Left renal pelvis (tissue), 4 donors: ENCODE measurements around the gene GTF2IRD1. TPM values are rescaled to one million over a fixed set of nuclear protein-coding genes. Genes with fewer than 3 reads are reported as not detected.
"Not testable (repeated sequence)": the region's sequence is repeated elsewhere in the genome, so short reads cannot be mapped to it uniquely, and the experiment has no call there.

ENCODE experiments used
- DNase-seq, 4 donors: peaks; one replicate each; pipeline ENCODE4 v3.0.0-alpha.2; 2013; ENCODE audit warnings: low read depth in 4 of 4, low spot score in 3 of 4
- polyA plus RNA-seq, 4 donors: library from polyadenylated mRNA; unstranded; fragments of 120-200 nt; gene quantifications; one replicate each; pipeline ENCODE4 v1.2.1, GENCODE V29; 2013; ENCODE audit not compliant: insufficient read length in 4 of 4

The GTF2IRD1 gene
- polyA plus RNA-seq, 4 donors: 35.2 to 60.0 (median 50.9) TPM

DNA sequence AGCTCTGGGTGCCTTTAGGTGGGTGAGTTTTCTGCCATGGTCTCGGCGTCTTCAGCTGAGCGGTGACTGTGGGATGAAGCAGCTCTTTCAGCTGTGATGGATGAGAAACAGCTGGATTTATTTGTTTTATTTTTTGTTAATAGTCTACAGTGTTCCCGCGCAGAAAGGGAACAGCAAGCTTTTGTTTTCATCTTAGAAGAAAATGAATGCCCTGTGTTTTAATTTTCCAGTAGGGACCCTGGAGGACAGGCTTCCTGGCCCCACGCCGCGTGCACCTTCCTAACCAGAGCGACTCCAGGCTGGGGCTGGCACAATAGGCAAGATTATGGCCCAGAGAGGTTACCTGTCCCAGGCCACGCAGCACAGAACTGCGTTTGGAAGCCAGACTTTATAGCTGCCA is 57.6 kb downstream of the GTF2IRD1 start:
- no peak for DNase-seq

DNA sequence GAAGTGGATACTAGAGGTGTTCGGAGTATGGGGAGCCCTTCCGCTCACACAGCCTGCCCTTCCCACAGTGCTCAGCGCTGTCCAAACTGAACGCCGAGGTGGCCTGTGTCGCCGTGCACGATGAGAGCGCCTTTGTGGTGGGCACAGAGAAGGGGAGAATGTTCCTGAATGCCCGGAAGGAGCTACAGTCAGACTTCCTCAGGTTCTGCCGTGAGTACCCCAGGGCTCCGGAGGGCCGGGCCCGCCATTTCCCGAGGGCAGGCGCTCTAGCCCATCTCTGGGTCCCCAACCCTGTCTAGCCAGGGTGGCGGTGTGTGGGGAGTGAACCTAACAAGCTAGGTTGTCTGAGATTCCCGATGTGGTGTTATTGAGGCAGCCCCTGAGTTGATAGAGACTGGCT is 59.1 kb downstream of the GTF2IRD1 start:
- DNase-seq: no peak

DNA sequence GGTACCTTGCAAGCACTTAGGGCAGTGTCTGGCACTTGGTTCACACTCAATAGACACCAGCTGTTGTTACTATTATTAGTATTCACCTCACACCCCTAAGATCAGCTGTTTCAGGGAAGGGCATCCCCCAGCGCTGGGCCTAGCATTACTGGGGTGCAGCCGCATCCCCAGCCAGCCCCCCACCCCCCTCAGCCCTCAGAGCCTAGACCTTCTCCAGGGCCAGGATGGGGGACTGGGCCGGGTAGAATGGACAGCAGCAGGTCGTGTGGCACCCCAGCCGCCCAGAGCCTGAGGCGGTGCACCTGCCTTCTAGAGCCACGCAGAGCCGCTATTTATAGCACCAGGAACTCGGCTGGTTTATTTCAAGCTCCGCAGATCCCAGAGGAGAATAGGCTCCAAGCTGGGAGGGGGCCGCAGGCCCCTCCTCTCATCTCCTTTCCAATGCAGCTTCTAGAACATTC is 60.5 kb downstream of the GTF2IRD1 start:
- DNase-seq: no peak

DNA sequence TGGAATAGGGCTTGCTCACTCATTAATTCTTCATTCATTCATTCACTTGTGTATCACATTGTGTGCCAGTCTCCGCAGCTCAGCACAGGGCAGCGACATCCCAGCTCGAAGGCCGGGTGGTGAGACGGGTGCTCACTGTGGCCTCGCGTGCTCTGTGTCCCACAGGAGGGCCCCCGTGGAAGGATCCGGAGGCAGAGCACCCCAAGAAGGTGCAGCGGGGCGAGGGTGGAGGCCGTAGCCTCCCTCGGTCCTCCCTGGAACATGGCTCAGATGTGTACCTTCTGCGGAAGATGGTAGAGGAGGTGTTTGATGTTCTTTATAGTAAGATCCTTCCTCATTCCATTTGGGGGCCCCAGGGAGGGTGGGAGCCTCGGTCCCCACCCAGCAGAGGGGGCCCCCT is 61.6 kb downstream of the GTF2IRD1 start:
- DNase-seq: no peak

DNA sequence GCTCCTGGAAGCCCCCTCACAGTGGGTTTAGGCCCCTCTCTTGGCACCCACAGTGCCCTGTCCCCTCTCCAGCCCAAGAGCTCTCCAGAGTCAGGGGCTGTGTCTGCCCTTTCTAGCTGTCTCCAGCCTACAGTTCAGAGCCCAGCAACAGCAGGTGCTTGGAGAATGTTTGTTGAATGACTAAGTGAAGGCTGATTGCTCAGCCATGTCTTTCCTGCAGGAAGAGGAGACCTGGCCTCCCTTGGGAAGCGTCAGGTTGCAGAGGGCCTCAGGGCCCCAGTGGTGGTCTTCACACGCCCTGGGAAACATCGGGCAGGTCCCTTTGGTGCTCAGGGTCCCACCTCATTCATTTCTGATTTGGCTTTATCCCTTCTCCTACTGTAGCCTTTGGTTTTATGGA is 62.5 kb downstream of the GTF2IRD1 start:
- no peak for DNase-seq

DNA sequence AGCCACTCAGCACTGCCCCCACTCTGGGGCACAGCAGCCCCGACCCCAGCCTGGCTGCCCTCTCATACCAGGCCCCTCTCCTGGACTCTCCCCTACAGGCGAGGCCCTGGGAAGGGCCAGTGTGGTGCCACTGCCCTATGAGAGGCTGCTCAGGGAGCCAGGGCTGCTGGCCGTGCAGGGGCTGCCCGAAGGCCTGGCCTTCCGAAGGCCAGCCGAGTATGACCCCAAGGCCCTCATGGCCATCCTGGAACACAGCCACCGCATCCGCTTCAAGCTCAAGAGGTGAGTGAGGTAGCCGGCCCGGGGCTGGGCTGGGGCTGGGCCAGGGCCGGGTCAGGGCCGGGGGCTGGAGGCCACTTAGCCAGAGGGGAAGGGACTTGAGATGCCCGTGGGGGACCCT is 64.3 kb downstream of the GTF2IRD1 start:
- DNase-seq: no peak

DNA sequence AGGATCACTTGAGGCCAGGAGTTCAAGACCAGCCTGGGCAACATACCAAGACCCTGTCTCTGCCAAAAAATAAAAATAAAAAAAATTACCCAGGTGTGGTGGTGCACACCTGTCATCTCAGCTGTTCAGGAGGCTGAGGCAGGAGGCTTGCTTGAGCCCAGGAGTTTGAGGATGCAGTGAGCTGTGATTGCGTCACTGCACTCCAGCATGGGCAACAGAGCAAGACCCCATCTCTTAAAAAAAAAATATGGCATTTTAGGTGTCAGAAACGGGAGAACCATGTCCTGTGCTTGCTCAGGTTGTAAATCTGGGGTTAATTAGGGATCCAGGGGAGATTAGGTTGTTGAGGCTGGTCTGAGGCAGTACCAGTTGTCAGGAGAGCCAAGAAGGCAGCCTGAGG is 64.9 kb downstream of the GTF2IRD1 start:
- DNase-seq: no peak

DNA sequence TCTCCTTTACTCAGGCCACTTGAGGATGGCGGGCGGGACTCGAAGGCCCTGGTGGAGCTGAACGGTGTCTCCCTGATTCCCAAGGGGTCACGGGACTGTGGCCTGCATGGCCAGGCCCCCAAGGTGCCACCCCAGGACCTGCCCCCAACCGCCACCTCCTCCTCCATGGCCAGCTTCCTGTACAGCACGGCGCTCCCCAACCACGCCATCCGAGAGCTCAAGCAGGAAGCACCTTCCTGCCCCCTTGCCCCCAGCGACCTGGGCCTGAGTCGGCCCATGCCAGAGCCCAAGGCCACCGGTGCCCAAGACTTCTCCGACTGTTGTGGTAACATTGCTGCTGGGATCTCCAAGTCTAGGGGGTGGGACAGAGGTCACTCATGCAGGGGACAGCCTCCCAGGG is 65.7 kb downstream of the GTF2IRD1 start:
- no peak for DNase-seq

DNA sequence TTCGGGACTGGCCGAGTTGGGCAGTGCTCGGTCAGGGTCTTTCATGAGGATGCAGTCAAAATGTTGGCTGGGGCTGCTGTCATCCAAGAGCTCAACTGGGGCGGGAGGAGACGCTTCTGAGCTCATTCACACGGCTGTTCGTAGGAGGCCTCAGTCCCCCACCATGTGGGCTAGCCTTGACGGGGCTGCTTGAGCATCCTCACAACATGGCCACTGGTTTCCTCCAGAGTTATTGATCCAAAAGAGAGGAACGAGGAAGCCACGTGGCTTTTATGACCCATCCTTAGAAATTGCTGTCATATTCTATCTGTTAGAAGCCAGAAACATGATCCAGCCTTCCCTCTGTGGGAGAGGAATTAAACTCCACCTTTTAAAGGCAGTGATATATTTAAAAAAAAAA is 68.1 kb downstream of the GTF2IRD1 start:
- no peak for DNase-seq

DNA sequence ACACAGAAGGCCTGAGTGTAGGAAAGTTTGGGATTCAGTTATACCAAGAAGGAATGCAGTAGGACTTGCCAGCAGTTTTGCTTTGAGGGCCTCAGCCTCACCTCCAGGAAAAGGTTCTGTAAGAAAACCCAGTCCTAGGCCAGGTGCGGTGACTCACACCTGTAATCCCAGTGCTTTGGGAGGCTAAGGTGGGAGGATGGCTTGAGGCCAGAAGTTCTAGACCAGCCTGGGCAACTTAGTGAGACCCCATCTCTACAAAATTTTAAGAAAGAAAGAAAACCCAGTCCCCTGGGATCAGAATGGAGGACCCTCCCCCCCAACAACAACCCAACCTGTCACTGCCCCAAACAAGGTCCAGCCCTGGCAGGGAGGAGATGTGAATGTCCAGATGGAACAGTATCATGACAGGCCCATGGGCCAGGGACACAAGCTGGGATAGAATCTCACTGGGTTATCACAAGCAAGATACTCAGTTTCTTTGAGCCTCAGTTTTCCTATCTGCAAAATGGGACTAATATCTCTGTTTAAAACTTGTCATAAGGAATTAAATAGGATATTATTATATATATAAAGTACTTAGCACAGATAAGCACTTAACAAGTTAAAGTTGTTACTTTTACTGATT is 68.7 kb downstream of the GTF2IRD1 start:
- DNase-seq: no peak

DNA sequence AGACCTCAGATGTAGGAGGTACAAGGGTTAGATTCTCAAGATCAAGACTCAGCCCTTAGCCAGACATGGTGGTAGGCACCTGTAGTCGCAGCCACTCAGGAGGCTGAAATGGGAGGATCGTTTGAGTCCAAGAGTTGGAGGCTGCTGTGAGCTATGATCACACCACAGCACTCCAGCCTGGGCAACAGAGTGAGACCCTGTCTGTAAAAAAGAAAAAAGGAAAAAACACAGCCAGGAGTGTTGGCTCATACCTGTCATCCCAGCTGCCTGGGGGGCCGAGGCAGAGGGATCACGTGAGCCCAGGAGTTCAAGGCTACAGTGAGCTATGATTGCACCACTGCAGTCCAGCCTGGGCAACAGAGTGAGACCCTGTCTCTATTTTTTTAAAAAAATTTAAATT is 69.3 kb downstream of the GTF2IRD1 start:
- no peak for DNase-seq

DNA sequence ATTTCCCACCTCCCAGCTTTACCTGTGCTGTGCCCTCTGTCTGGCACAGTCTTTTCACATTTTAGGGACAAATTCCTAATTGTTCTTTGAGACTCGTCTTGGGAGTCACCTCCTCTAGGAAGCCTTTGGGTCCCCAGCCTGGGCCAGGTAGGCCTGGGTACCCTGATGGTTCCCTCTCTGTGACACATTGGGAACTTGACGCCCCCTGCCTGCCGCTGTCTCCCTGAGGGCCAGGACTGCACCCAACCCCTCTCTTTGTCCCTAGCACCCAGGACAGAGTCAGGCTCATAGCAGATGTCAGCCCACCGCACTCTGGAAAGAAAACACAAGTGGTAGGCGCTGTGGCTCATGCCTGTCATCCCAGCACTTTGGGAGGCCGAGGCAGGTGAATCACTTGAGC is 71.4 kb downstream of the GTF2IRD1 start:
- DNase-seq: no peak

DNA sequence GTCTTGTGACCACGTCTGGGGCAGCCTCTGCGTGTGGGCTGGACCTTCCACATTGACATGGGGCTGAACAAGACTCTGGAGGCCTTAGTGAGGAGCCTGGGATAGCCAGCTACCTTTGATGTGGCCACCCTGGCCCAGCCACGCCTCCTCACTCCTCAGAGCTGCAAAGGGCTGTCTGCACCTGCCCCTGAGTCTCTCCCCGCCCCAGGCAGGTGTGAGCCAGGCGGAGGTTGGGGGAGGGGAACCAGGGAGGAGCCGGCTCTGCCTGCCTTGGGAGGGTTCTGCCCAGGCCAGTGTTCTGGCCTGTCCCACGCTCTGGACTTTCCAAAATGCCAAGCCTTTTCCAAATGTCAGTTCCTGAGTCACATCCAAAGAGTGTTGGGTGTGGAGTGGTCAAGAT is 72.2 kb downstream of the GTF2IRD1 start:
- no peak for DNase-seq

DNA sequence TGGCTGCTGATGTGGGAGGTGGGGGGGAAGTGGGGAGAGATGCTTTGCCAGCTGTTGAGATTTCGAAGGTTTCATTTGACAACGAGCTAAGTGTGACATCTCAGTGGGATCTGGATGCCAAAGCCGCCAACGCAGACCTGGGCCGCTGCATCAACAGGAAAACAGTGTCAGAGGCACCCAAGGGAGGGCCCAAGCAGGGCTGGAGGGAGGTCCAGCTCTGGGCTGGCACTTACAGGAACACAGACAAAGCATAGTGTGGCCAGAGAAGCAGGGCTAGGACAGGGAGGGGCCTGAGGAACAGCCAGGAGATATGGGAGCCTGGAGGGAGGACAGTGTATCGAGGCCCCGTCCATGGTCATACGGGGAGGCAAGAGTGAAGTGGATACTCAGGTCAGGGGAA is 73.1 kb downstream of the GTF2IRD1 start:
- no peak for DNase-seq

DNA sequence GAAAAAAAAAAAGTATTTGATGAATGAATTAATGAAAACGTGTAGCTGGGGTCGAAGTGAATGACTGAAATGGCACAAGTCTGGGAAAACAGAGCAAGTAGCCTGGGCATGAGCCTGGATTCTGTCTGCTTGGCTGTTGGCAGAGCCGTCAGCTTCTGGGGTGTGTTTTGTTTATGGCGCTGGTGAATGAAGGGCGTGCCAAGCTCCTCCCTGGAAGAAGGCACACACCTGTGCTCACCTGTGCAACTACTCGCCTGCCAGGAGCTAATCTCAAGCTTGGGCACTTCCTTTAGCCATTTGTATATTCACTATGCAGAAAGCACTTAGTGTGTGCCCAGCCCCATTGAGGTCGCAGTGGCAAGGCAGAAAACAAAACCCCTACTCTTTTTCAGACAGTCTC is 74.1 kb downstream of the GTF2IRD1 start:
- DNase-seq: no peak

DNA sequence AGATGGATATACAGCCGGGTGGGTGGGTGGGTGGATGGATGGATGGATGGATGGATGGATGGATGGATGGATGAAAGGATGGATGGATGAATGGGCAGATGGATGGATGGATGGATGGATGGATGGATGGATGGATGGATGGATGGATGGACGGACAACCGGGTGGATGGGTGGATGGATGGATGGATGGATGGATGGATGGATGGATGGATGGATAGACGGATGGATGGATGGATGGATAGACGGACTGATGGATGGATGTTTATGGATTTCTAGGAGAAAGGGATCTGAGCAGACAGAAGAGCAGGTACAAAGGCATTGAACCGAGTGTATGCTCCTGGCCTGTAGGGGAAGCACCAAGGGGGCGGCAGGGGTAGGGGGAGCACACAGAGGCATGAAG is 75.1 kb downstream of the GTF2IRD1 start:
- DNase-seq: not testable (repeated sequence)

DNA sequence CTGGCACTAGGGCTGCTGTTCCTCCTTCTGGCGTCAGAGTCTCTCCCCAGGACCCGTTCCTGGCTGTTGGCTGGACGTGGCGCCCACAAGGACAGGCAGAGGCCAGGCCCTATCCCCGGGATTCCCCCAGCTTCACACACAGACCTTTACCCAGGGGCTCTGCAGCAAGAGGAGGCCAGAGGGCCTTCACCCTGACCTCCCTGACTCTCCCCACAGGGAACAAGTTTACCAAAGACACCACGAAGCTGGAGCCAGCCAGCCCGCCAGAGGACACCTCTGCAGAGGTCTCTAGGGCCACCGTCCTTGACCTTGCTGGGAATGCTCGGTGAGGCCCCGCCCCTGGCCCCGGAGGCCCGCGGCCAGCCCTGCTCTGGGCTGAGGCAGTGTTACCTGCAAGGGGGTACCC is 82.2 kb downstream of the GTF2IRD1 start:
- DNase-seq: no peak

DNA sequence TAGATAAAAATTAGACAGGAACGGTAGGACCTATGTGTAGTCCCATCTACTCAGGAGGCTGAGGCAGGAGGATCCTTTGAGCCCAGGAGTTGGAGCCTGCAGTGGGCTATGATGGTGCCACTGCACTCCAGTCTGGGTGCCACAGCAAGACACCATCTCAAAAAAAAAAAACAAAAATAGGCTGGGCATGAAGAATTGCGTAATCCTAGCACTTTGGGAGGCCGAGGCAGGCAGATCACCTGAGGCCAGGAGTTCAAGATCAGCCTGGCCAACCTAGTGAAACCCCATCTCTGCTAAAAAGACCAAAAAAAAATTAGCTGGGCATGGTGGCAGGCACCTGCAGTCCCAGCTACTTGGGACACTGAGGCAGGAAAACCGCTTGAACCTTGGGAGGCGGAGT is 88.2 kb downstream of the GTF2IRD1 start:
- not testable (repeated sequence) for DNase-seq

DNA sequence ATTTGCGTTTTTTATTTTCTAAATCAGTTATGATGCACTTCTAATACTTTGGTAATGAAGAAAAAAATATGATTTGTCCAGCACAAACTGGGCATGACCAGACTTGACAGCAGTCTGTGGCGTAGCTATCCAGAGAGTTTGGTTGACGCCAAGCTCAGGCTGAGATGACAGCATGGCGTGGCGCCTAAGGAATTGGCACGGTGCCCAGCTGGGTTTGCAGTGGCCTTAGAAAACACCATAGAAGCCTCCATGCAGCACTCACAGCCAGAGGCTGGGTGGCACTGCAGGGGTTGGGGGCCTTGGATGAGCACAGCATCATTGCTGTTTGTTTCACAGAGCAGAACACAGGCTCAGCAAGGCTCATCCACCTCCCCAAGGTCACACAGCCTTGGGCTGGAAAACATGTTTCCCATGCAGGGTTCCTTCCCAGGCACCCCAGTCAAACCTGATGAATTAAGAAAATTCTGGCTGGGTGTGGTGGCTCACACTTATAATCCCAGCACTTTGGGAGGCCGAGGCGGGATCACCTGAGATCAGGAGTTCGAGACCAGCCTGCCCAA is 88.9 kb downstream of the GTF2IRD1 start:
- no peak for DNase-seq

DNA sequence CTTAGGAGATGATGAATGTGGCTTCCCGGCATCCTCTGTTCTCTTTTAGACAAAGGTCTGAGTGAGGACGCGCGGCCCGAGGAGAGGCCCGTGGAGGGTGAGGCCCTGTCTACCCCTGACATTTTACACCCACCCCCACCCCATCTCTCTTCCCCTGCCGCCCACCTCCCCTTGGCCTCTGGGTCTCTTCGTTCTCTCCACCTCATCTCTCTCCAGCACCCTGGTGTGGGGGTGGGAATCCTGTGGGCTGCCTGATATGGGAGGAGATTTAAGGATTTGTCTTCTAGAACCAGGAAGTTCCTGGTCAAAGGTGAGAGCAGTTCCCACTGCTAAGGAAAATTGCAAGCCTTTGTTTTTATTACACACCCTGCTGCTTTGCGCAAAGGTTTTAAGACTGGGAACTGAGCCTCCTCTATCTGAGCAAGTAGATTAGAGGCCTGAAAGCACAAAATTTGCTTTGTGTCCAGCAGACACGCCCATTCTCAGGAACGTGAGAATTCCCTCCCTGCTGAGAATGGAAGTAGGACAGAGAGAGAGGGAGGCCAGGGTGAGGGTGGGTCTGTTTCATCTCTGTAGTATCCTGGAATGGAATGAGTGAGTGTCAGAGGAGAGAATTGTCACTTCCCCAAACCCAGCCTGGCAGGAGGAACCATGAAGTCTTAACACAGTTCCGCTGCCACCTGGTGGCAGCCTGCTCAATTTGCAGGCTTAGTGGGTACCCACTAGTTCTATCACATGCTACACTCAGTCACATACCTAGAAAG is 91.2 kb downstream of the GTF2IRD1 start:
- DNase-seq: no peak

DNA sequence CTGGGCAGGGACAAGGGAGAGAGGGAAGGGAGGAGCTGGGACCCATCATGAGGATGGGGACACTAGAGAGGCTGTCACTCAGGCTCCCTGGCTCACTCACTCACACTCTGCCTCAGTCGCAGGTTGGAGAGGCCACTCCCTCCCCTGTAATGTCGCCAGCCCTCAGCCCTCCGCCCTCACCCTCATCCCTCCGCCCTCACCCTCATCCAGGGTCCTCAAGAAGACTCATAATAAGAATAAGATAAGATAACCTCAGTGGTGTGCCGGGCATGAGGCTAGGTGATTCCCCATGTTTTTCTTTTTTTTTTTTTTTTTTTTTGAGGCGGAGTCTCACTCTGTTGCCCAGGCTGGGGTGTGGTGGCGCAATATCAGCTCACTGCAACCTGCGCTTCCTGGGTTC is 92.2 kb downstream of the GTF2IRD1 start:
- DNase-seq: no peak

DNA sequence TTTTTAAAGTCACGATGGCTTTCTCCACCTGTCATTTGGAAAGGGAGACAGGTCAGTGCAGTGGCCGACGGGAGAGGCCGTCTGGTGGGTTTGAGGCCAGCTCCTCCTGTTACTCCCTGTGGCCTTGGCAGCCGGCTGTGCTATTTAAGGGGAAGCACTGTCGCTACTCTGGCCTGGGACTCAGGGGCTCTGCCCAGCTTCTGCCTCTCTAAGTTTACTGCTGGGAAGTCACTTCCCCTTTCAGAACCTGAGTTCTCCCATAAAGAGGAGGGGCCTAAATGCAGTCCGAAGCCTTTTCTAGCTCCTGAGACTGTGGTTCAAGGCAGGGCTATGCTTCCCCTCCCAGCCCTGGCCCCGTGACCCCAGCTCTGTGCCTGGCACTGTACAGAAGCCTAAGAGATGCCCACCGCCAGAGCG is 99.9 kb downstream of the GTF2IRD1 start:
- not testable (repeated sequence) for DNase-seq
